GM12878 (cell line): Measurements from ENCODE around the gene NFE2L3. TPM values are rescaled to one million over a fixed set of nuclear protein-coding genes. Genes with fewer than 3 reads are reported as not detected.
"Not testable (repeated sequence)": the region's sequence is repeated elsewhere in the genome, so short reads cannot be mapped to it uniquely, and the experiment has no call there.

Experiments used
- ATAC-seq: fragments of 200-7000 bp; cut with Tn5 transposase; 3 replicates; pipeline ENCODE4 v1.9.1; 2020; ENCODE audit warnings: mild to moderate bottlenecking, moderate library complexity
- BruUV-seq: library from RNA; stranded (reverse); fragments of 400-500 nt; replicated peaks from 2 replicates; lab custom pipeline; 2021; lab: Mats Ljungman, UMichigan
- CTCF ChIA-PET: fragments of 300-600 bp; sonication (Branson Sonifier 250); formaldehyde crosslinking; extraction: SDS; loops from one replicate; lab custom pipeline; 2021; ENCODE audit warnings: inconsistent platforms; lab: Yijun Ruan, JAX
- POLR2A ChIA-PET: fragments of 350-600 bp; formaldehyde crosslinking; extraction: SDS; loops from one replicate; lab custom pipeline; 2021; ENCODE audit warnings: inconsistent platforms; lab: Charles Lee
- RAD21 ChIA-PET: fragments of 300-600 bp; sonication (Branson Sonifier 250); formaldehyde crosslinking; loops from one replicate; lab custom pipeline; 2023; ENCODE audit warnings: antibody characterized with exemption; ENCODE audit not compliant: unreplicated experiment; lab: Charles Lee
- SMC1A ChIA-PET: fragments of 300-600 bp; sonication (Branson Sonifier 250); formaldehyde crosslinking; loops from one replicate; lab custom pipeline; 2023; ENCODE audit not compliant: unreplicated experiment, uncharacterized antibody; lab: Charles Lee
- DNase-seq: peaks from one replicate; pipeline ENCODE4 v3.0.0-alpha.2; 2011; ENCODE audit warnings: low read depth, low spot score
- FAIRE-seq: peaks from 3 replicates; lab custom pipeline; 2011; peaks lifted over from hg19 to GRCh38; lab: Jason Lieb, UNC
- H2AFZ ChIP-seq: 2 replicates; pipeline ENCODE4 v1.6.0; 2011; ENCODE audit warnings: low read depth, low read length, control low read depth; ENCODE audit not compliant: control insufficient read depth
- H3K27ac ChIP-seq: 2 replicates; pipeline ENCODE4 v1.5.1; 2011; ENCODE audit warnings: control low read depth; ENCODE audit not compliant: control insufficient read depth, insufficient read depth
- H3K27me3 ChIP-seq, 2 experiments: replicated peaks in 1 of 2; 2 replicates each; pipeline versions ENCODE4 v1.6.0 to v1.6.1; 2011; ENCODE audit warnings: low read length in 1 of 2; ENCODE audit not compliant: control insufficient read depth in 2 of 2, insufficient read depth in 2 of 2
- H3K36me3 ChIP-seq, 2 experiments: 2 replicates each; pipeline ENCODE4 v1.5.1; 2011; ENCODE audit warnings: low read length in 1 of 2; ENCODE audit not compliant: control insufficient read depth in 2 of 2, insufficient read depth in 2 of 2
- H3K4me1 ChIP-seq: 2 replicates; pipeline ENCODE4 v1.6.1; 2011; ENCODE audit warnings: mild to moderate bottlenecking, low read length, moderate library complexity, mixed read lengths; ENCODE audit not compliant: control insufficient read depth, insufficient read depth
- H3K4me2 ChIP-seq: 2 replicates; pipeline ENCODE4 v1.6.0; 2011; ENCODE audit warnings: control low read depth; ENCODE audit not compliant: control insufficient read depth, insufficient read depth
- H3K4me3 ChIP-seq: fragments of 200-600 bp; sonication (generic); 2 replicates; pipeline ENCODE4 v1.5.1; 2016
- H3K79me2 ChIP-seq: 2 replicates; pipeline ENCODE4 v1.6.0; 2011; ENCODE audit warnings: low read length; ENCODE audit not compliant: control insufficient read depth, insufficient read depth
- H3K9ac ChIP-seq: 2 replicates; pipeline ENCODE4 v1.8.0; 2011; ENCODE audit warnings: low read length, control low read depth, mixed read lengths; ENCODE audit not compliant: control insufficient read depth, insufficient read depth
- H3K9me3 ChIP-seq: replicated peaks from 3 replicates; pipeline ENCODE4 v1.5.1; 2011; ENCODE audit warnings: mild to moderate bottlenecking, low read length; ENCODE audit not compliant: control insufficient read depth, insufficient read depth
- H4K20me1 ChIP-seq: 2 replicates; pipeline ENCODE4 v1.6.0; 2011; ENCODE audit not compliant: control insufficient read depth, insufficient read depth
- CHD1 ChIP-seq: IDR thresholded peaks from 2 replicates; pipeline ENCODE4 v1.6.1; 2012; ENCODE audit warnings: low read depth, low read length, improper control_type of control experiment
- GABPA ChIP-seq: IDR thresholded peaks from 2 replicates; pipeline ENCODE4 v1.6.1; 2014; ENCODE audit warnings: antibody characterized with exemption, low read depth, mild to moderate bottlenecking, inconsistent platforms
- LARP7 ChIP-seq: fragments of 450-650 bp; IDR thresholded peaks from 2 replicates; pipeline ENCODE4 v1.6.1; 2017; ENCODE audit warnings: mild to moderate bottlenecking
- MEF2B ChIP-seq: fragments of 450-650 bp; IDR thresholded peaks from 2 replicates; pipeline ENCODE4 v1.6.1; 2018; ENCODE audit warnings: mild to moderate bottlenecking, moderate library complexity; ENCODE audit not compliant: partially characterized antibody, poor library complexity, severe bottlenecking
- PML ChIP-seq: IDR thresholded peaks from 2 replicates; pipeline ENCODE4 v1.6.1; 2012; ENCODE audit warnings: low read length, inconsistent platforms
- SMAD1 ChIP-seq: fragments of 450-650 bp; IDR thresholded peaks from 2 replicates; pipeline ENCODE4 v1.6.1; 2018; ENCODE audit warnings: mild to moderate bottlenecking, low read depth; ENCODE audit not compliant: partially characterized antibody
- SUPT20H ChIP-seq: IDR thresholded peaks from 2 replicates; pipeline ENCODE4 v1.6.1; 2011; ENCODE audit warnings: low read depth, mild to moderate bottlenecking, low read length, moderate library complexity, borderline replicate concordance; ENCODE audit not compliant: control insufficient read depth
- ZNF217 ChIP-seq: fragments of 450-650 bp; IDR thresholded peaks from 2 replicates; pipeline ENCODE4 v1.6.1; 2017; ENCODE audit warnings: antibody characterized with exemption, mild to moderate bottlenecking
- ZSCAN29 ChIP-seq: fragments of 450-650 bp; IDR thresholded peaks from 2 replicates; pipeline ENCODE4 v1.6.1; 2017; ENCODE audit warnings: mild to moderate bottlenecking, moderate library complexity
- WGBS: methylation state at CpG from one replicate; pipeline ENCODE4 v1.1.6; 2016; ENCODE audit warnings: low lambda C conversion rate; ENCODE audit not compliant: insufficient replicate concordance, insufficient coverage; ENCODE audit errors: missing lambda C conversion rate; 5-methylcytosine and 5-hydroxymethylcytosine counted together
- in situ Hi-C: fragments of 300-500 bp; cut with MboI; formaldehyde crosslinking; loops from 9 replicates; pipeline ENCODE4 v1.14.3; 2018; ENCODE audit warnings: mixed read lengths
- intact Hi-C: fragments of 100-400 bp; cut with micrococcal nuclease; formaldehyde crosslinking; loops from one replicate; pipeline ENCODE4 v1.14.2; 2022; ENCODE audit not compliant: unreplicated experiment
- polyA plus RNA-seq, 11 experiments: library from polyadenylated mRNA; depleted of rRNA in 4 of 11; unstranded in 6 of 11; stranded (reverse) in 5 of 11; fragments of >200 nt; fragmentation: Nextera tagmentation in 4 of 11; fragmentation: Illumina TruSeq in 1 of 11; extraction: Ambion mirVana in 4 of 11; extraction: Trizol in 1 of 11; gene quantifications; 1 replicate in 1 of 11; 2 replicates in 10 of 11; pipeline versions ENCODE4 v1.2.1 to v1.2.3, GENCODE V29; 2011 to 2016; ENCODE audit warnings: inconsistent platforms in 2 of 11, missing spikeins in 2 of 11, low read depth in 1 of 11
- total RNA-seq, 4 experiments: library from RNA; depleted of rRNA in 3 of 4; stranded (reverse); fragments of >200 nt in 3 of 4; fragmentation: Illumina TruSeq in 1 of 4; extraction: Trizol in 1 of 4; gene quantifications; 2 replicates each; pipeline versions ENCODE4 v1.2.1 to v1.2.3, GENCODE V29; 2013 to 2021

The NFE2L3 gene
- total and polyA plus RNA-seq, 10 of the 15 experiments (the other 5 are each of a cell fraction or from before 2014, with no cell fraction given) = 4.4 to 34.9 (median 13.0) TPM

- intact Hi-C loops, POLR2A ChIA-PET, H3K9me3 ChIP-seq, ATAC-seq, H3K36me3 ChIP-seq, in situ Hi-C loops, H3K27me3 ChIP-seq, FAIRE-seq, RAD21 ChIA-PET, CTCF ChIA-PET, BruUV-seq, H2AFZ ChIP-seq, H3K9ac ChIP-seq, DNase-seq, H4K20me1 ChIP-seq, H3K27ac ChIP-seq, H3K4me3 ChIP-seq, H3K4me2 ChIP-seq: not testable (repeated sequence)
- SMC1A ChIA-PET = interaction anchor here (0.6 kb wide), 1 partner anchor 8 kb away, joined by 3 read pairs; no protein-coding TSS in a partner anchor
- H3K4me1 ChIP-seq = peaks cover 27% of the 10 kb centered on the region
- H3K79me2 ChIP-seq = peaks cover 58% of the 10 kb centered on the region
- TF ChIP-seq ZNF217 = peak; percentile 54; the same call in 1 of the 2 replicates
- WGBS = 0% methylated on average over 1 of the region's 1 CpG
Measured at GRCh38 chr7:26163804-26164203, 11.8 kb downstream of the NFE2L3 start.

GRCh38 chr7:26165950-26166683 lies 14.1 kb downstream of the NFE2L3 start:
- no peak overlapping the region; the same call in 1 of the 2 replicates for H2AFZ ChIP-seq
- in situ Hi-C loops (no loop called here), intact Hi-C loops (no loop called here)
- FAIRE-seq (no peak), ATAC-seq (no peak), DNase-seq (no peak)
- H3K36me3 ChIP-seq = peaks cover 2 to 3% of the 10 kb centered on the region in 2 experiments; a peak in 3 of 4 replicates
- H3K9ac ChIP-seq = no peak overlapping the region; the same call in 1 of the 2 replicates
- H3K9me3 ChIP-seq = no peaks in the 10 kb centered on the region
- H3K4me1 ChIP-seq = peaks cover 17% of the 10 kb centered on the region
- POLR2A ChIA-PET = interaction anchor here (0.6 to 3.2 kb wide), 13 partner anchors 10 to 206 kb away, joined by 3 to 111 read pairs (median 8); partner anchors contain the start of genes CBX3 and NFE2L3
- WGBS = 89% methylated on average over 9 of the region's 9 CpGs
- CTCF ChIA-PET = interaction anchor here (0.8 to 3.2 kb wide), 9 partner anchors 10 to 273 kb away, joined by 3 to 52 read pairs (median 9); partner anchors contain the start of gene NFE2L3
- H3K4me2 ChIP-seq = peak overlapping the region; percentile 65
- BruUV-seq = no TSS peak
- no peak for TF ChIP-seq SMAD1
- no peak for TF ChIP-seq PML
- no peak for TF ChIP-seq CHD1
- TF ChIP-seq SUPT20H = no peak
- no peak for TF ChIP-seq MEF2B
- TF ChIP-seq ZSCAN29 = no peak
- TF ChIP-seq LARP7 = no peak
- no peak for TF ChIP-seq GABPA
- H3K79me2 ChIP-seq = peaks cover 43% of the 10 kb centered on the region
- H4K20me1 ChIP-seq = no peaks in the 10 kb centered on the region
- H3K4me3 ChIP-seq = no peak overlapping the region
- peak overlapping the region; percentile 43 for H3K27ac ChIP-seq
- SMC1A ChIA-PET = interaction anchor here (0.8 to 5.4 kb wide), 16 partner anchors 10 to 272 kb away, joined by 3 to 91 read pairs (median 4); partner anchors contain the start of gene NFE2L3
- H3K27me3 ChIP-seq = no peaks in the 10 kb centered on the region
- RAD21 ChIA-PET = interaction anchor here (1.2 to 3.4 kb wide), 9 partner anchors 10 to 198 kb away, joined by 3 to 74 read pairs (median 8); partner anchors contain the start of genes CBX3 and NFE2L3
